Keratinocyte (primary cell): Measurements from ENCODE around the gene FBXO33.

Experiments
- CTCF ChIP-seq, 3 experiments: IDR thresholded peaks in 1 of 3; conservative IDR thresholded peaks in 1 of 3; optimal IDR thresholded peaks in 1 of 3; 2 replicates in 2 of 3; 3 replicates in 1 of 3; pipeline versions ENCODE3 to v1.5.1; 2011; ENCODE audit warnings: low read length in 3 of 3, mild to moderate bottlenecking in 3 of 3, moderate library complexity in 2 of 3, control low read depth in 1 of 3, inconsistent platforms in 1 of 3; ENCODE audit not compliant: insufficient read depth in 2 of 3; ENCODE audit errors: extremely low read depth in 1 of 3
- EZH2 ChIP-seq: IDR thresholded peaks from one replicate; pipeline ENCODE4 v1.6.1; 2012; ENCODE audit warnings: inconsistent platforms, mild to moderate bottlenecking, low read length, moderate library complexity

- TF ChIP-seq EZH2 (no peak), CTCF (optimal IDR thresholded peaks at IDR 0.05 in 1 of 3, IDR thresholded peaks at IDR 0.05 in 1 of 3, conservative IDR thresholded peaks at IDR 0.05 in 1 of 3; ENCODE audit: extremely low read depth in 1 of 3, insufficient read depth in 2 of 3, low read length in 3 of 3) (no peak)
These were observed 10.1 kb upstream of the FBXO33 start for GRCh38 chr14:39442293-39442692.
